AG04450 (cell line): ENCODE measurements around the gene USH1C. TPM values are rescaled to one million over a fixed set of nuclear protein-coding genes. Genes with fewer than 3 reads are reported as not detected.

Experiments used
- CTCF ChIA-PET: fragments of 300-600, 350-600 bp; formaldehyde crosslinking; extraction: SDS; loops from one replicate; lab custom pipeline; 2022; ENCODE audit warnings: antibody characterized with exemption, inconsistent platforms; lab: Charles Lee
- POLR2A ChIA-PET: fragments of 350-600 bp; formaldehyde crosslinking; extraction: SDS; loops from one replicate; lab custom pipeline; 2021; ENCODE audit warnings: antibody characterized with exemption, inconsistent platforms; lab: Yijun Ruan, JAX
- DNase-seq: peaks from one replicate; pipeline ENCODE4 v3.0.0-alpha.2; 2011; ENCODE audit warnings: low read depth, low spot score
- H3K27ac ChIP-seq: one replicate; pipeline ENCODE4 v1.5.1; 2012; ENCODE audit warnings: low read depth, low read length, control low read depth
- H3K27me3 ChIP-seq: one replicate; pipeline ENCODE4 v1.6.0; 2012; ENCODE audit warnings: low read length; ENCODE audit not compliant: control insufficient read depth, insufficient read depth
- H3K4me3 ChIP-seq: 2 replicates; pipeline ENCODE4 v1.5.1; 2011; ENCODE audit warnings: mild to moderate bottlenecking, low read depth, low read length, control low read depth
- H3K9me3 ChIP-seq: 2 replicates; pipeline ENCODE4 v1.5.1; 2012; ENCODE audit warnings: low read length; ENCODE audit not compliant: control insufficient read depth, insufficient read depth
- CTCF ChIP-seq: IDR thresholded peaks from 2 replicates; pipeline ENCODE4 v1.5.1; 2011; ENCODE audit warnings: low read depth, low read length, control low read depth, inconsistent platforms
- polyA plus RNA-seq: library from polyadenylated mRNA; depleted of rRNA; stranded (reverse); fragments of >200 nt; gene quantifications from 2 replicates; pipeline ENCODE4 v1.2.3, GENCODE V29; 2011

The USH1C gene
- polyA plus RNA-seq, 1 experiment = not detected

GRCh38 chr11:17519061-17519885 is 24.9 kb downstream of the USH1C start:
- ChIA-PET POLR2A (interaction anchor here (0.6 kb wide), 1 partner anchor 292 kb away, joined by 3 read pairs; no protein-coding TSS in a partner anchor), CTCF (interaction anchor here (0.5 to 5.3 kb wide), 2 partner anchors 9 to 139 kb away, joined by 3 to 31 read pairs; no protein-coding TSS in a partner anchor)
- no peak overlapping the region for H3K4me3 ChIP-seq
- no peak for DNase-seq
- H3K27ac ChIP-seq = no peak overlapping the region
- peaks cover 5% of the 10 kb centered on the region for H3K27me3 ChIP-seq
- no peak for TF ChIP-seq CTCF
- H3K9me3 ChIP-seq = no peaks in the 10 kb centered on the region; the same call in 1 of the 2 replicates

DNA sequence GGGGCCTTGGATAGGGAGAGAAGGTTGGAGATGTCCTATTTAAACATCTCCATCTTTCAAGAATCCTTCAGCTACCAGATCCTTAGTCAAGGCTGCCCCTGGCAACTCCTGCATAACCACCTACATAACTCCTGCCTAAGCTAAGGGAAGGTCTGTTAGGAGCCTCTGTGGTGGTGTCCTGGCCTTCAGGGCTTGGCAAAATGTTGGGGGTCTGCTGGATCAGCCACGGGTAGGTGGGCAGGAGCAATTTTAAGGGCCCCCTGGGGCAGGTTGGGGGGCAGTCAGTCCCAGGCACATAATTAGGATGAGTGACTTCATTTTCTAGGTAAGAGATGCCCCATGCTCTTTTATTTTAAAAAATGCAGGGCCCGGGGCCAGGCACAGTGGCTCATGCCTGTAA is 25.9 kb downstream of the USH1C start:
- no peaks in the 10 kb centered on the region; the same call in 1 of the 2 replicates for H3K9me3 ChIP-seq
- ChIA-PET CTCF (interaction anchor here (5.3 kb wide), 1 partner anchor 10 kb away, joined by 31 read pairs; no protein-coding TSS in a partner anchor), POLR2A (no interaction called here)
- no peak for TF ChIP-seq CTCF
- no peak overlapping the region for H3K4me3 ChIP-seq
- no peak overlapping the region for H3K27ac ChIP-seq
- peaks cover 7% of the 10 kb centered on the region for H3K27me3 ChIP-seq
- no peak for DNase-seq

- DNase-seq = no peak
- no peak overlapping the region for H3K27ac ChIP-seq
- no peak for TF ChIP-seq CTCF
- H3K4me3 ChIP-seq = no peak overlapping the region
- H3K27me3 ChIP-seq = peaks cover 7% of the 10 kb centered on the region
- POLR2A ChIA-PET = no interaction called here
- CTCF ChIA-PET = interaction anchor here (1.0 to 5.3 kb wide), 2 partner anchors 11 to 162 kb away, joined by 3 to 31 read pairs; no protein-coding TSS in a partner anchor
- no peaks in the 10 kb centered on the region; the same call in 1 of the 2 replicates for H3K9me3 ChIP-seq
Observed at GRCh38 chr11:17517186-17517585, 27.0 kb downstream of the USH1C start.

DNA sequence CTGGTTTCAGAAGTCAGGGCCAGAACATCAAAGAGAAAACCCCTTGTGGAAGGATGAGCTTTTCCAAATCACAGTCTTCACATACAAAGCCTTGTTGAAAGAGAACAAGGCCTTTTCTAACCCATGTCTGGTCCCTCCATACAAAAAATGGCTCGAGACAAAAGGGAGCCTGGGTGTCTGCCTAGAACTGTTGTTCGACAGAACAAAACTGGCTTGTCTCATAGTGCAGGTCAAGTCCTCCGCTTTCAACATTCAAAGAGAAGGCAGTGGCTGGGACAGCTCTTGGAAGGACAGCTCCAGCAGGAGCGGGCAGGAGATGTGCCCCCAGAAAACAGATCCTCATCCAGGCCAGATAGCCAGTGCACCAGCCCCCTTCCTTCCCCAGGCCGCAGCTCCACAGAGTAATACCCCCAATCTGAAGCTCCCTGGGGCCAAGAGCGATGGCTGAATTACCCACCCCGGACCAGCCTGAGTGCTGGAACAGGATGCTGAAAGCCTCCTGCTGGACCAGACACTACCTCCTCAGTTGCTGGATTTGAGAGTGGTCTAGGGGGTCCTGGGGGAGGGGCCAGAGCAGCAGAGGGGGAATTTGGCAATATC is 27.6 kb downstream of the USH1C start:
- peaks cover 7% of the 10 kb centered on the region for H3K27me3 ChIP-seq
- DNase-seq = no peak
- POLR2A ChIA-PET = no interaction called here
- CTCF ChIA-PET = interaction anchor here (5.3 kb wide), 1 partner anchor 11 kb away, joined by 31 read pairs; no protein-coding TSS in a partner anchor
- no peak overlapping the region for H3K4me3 ChIP-seq
- no peak for TF ChIP-seq CTCF
- H3K9me3 ChIP-seq = no peaks in the 10 kb centered on the region; the same call in 1 of the 2 replicates
- no peak overlapping the region for H3K27ac ChIP-seq
